Islet precursor cell (in vitro differentiated cells): ENCODE results near the gene TRIM3.

Experiments
- DNase-seq: peaks from one replicate; pipeline ENCODE4 v3.0.0-alpha.2; 2018

The TRIM3 gene

DNA sequence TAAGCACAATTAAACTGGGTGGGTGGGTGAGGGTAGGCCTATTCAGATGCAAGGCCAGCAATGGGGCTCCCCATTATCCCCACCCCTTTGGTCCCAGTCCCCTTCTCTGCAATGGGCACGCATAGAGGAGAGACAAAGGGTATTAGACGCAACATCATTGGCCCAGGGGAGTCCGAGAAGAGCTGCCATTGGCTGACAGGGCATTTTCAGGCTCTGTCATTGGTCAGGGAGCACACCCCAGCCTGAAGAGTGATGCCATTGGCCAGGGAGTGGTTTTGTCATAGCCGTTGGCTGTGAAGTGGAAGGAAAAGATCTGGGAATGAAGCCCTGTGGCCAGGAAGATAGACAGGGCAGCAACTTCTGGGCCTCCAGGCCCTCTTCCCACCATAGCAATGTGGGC, 2.8 kb upstream of the TRIM3 start:
- DNase-seq: no peak

- no peak for DNase-seq
Observed at GRCh38 chr11:6475936-6476335, 2.2 kb upstream of the TRIM3 start.

- no peak for DNase-seq
Observed at GRCh38 chr11:6474806-6475500, 1.2 kb upstream of the TRIM3 start.

DNA sequence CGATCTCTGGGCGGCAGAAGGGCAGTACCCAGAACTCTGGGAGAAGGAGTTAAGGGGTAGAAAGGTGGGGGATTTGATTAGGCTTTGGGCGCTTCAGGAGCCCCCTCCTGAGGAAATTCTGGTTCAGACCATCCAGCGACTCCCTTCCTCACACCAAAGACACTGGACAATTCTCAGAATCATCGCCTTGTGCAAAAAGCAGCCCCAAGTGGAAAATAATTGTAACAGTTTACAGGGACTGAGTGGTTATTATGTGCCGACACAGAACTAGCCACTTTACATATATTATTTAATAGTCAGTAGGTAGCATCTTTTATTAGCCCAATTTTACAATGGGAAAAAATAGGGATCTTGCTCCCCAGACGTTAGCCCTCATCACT, 662 bp upstream of the TRIM3 start:
- DNase-seq: no peak

DNA sequence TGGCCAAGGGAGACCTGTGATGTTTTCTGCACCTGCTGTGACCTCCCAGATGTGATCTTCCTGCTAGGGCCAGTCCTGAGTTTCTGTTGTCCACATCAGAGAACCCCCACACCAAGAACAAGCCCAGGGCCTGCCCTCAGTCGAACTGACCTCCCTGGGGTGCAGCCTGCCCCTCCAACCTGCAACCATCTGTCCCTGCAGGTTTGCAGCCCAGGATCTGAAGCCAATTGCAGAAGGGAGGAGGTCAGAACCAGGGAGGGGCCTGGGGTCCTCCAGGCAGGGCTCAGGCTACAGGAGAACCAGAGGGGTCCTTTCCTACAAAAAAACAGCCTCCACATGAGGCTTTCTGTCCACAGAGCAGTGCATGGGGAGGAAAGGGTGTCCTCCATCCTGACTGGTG, 807 bp downstream of the TRIM3 start:
- no peak for DNase-seq

GRCh38 chr11:6469599-6469998, 4.1 kb downstream of the TRIM3 start:
- no peak for DNase-seq

DNA sequence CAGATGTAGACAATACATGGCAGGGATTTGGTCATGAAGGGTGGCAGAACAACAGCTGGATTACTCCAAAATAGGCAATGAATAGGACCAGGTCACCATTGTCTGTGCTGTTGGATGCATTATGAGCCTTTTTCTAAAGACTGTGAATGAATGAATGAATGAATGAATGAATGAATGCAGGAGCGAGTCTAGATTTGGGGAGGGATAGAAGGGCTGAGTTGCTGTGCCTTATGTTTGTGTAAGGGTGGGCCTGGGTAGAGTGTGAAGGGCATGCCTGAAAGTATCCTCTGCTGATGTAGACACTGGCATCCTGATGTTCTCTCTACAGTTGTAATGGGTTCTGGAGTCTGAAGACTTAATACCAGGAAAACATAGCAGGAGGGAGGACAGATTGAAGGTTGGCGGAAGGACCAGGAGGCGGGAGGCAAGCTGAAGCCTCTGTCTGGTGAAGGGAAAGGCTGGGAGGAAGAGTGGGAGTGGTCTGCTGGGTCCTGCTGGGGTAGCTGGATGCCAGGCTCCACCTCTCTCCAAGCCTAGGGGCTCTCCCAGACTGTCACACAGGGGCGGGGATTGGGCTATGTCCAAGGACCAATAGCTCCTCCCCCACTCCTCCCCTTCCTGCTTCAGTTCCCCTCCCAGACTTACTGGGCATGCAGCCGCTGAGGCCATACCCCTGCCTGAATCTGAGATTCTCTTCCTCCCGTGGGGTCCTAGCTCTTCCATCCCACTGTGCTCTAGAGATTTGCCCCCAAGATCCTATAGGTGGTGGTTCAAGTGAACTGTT, 4.8 kb downstream of the TRIM3 start:
- DNase-seq: peak; percentile 96

- DNase-seq: no peak
Observed at GRCh38 chr11:6459099-6459450, 14.7 kb downstream of the TRIM3 start.

DNA sequence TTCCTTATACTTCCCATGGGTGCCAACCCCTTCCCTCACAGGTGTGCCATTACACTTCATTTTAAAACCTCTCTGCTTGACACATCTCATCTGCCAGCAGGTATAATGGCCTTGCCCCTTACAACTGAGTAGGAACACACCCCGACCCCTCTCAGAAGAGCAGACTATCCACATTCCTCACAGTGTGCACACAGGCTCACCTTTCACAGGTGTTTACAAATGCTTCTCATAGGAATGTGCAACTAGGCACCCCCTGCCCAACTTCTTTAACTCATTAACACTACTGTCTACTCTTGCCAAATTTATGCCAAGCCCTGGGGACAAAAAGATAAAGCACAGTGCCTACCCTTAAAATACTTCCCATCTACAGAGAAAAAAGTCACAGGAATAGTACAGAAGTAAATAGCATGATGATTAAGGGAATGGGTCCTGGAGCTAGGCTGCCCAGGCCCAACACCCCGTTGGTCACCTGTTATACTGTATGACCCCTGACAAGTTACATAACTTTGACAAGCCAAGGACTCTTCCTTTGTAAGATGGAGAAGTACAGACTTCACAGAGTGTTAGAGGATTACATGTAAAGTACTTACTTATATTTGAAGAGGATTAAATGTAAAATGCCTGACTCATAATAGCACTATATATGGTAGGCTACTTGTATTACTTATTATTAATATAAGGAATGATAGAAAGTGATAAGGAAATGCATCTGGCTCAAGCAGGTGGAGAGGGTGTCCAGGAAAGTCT, 15.2 kb downstream of the TRIM3 start:
- no peak for DNase-seq

DNA sequence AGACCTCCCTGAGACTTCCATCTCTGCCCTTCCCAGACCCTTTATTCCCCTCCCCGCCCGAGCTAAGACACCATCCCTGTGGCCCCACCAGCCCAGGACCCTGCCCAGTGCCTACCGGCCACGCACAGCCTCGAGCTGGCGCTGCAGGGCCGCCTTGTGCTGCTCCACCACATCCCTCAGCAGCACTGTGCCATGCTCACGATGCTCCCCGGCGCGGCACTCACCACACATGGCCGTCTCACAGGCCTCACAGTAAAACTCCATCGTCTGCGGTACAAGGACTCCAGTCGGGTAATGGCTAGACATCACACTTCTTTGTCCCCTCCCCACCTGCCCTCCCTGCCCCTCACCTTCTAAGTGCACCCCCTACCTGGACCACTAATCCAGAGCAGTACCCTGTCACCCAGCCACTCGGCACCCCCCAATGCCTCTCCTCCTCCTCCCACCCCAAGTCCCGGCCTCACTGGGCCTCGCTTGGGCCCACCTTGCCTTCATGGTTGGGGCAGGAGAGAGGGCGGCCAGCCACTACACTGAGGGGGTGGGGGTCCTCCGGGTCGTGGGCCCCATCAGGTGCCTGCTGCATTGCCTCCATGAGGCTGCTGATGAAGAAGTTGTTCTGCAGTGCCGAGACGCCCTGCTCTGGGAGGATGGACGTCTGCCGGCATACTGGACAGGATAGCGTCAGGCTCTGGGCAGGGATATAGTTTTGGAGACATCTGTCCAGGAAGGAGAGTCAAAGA, 16.0 kb downstream of the TRIM3 start:
- DNase-seq: no peak

GRCh38 chr11:6456361-6457073, 17.2 kb downstream of the TRIM3 start:
- no peak for DNase-seq

DNA sequence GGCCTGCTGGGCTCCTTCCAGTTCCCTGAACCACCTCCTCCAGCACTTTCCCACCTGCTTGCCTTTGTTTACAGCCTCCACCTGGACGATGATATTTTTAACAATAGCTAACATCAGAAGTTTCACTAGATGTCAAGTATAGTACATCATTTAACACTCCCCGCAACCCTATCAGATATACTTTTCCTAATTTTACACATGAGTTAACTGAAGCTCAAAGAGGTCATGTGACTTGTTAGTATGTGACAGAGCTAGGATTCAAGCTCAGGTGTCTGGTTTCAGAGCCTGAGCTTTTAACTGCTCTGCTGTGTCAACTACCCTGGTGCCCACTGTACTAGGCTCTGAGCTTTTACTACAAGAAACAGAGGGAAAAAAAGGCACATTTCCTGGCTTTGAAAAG, 18.7 kb downstream of the TRIM3 start:
- DNase-seq: no peak

GRCh38 chr11:6453152-6453551, 20.6 kb downstream of the TRIM3 start:
- no peak for DNase-seq

DNA sequence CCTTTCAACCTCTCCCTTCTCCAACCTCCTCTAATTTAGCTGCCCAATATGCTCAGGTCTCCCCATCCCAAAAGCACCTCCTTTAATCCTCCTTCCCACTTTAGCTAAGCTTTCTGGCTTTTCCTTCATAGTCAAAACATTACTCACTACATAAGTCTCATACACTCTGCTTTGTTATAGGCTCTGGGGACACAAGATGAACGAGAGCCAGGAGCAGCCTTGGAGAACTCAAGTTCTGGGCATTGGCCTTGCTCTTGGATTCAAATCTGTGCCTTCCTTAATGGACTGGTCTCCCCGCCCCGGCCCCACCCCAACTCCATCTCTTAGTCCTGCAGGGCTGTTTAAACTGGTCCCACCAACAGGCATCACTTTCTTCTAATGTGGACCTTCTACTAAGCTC, 21.5 kb downstream of the TRIM3 start:
- no peak for DNase-seq

DNA sequence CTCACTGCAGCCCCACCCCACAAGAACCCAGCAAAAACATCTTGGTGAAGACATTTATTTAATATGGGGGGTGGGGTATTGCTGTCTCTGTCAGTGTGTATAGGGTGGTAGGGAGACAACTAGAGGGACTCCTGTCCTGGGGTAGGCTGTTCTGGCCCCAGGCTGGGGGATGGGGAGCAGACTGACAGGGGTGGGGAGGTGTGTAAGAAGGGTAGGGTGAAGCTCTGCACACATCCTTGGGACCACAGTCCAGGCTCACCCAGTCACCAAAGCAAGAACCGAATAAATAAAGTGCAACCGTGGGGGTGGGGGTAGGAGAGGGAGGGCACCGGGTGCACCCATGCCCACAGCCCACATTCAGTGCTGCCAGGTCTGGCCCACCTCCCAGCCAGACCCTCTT, 25.2 kb downstream of the TRIM3 start:
- no peak for DNase-seq

- peak; percentile 75 for DNase-seq
Observed at GRCh38 chr11:6443269-6444003, 30.3 kb downstream of the TRIM3 start.

- no peak for DNase-seq
Observed at GRCh38 chr11:6442441-6442840, 31.3 kb downstream of the TRIM3 start.

- no peak for DNase-seq
Observed at GRCh38 chr11:6440906-6441358, 32.8 kb downstream of the TRIM3 start, which contains the start of gene HPX. HPX (minus strand) TSS chr11:6440987; CDS start chr11:6440963, 24 bp downstream.

DNA sequence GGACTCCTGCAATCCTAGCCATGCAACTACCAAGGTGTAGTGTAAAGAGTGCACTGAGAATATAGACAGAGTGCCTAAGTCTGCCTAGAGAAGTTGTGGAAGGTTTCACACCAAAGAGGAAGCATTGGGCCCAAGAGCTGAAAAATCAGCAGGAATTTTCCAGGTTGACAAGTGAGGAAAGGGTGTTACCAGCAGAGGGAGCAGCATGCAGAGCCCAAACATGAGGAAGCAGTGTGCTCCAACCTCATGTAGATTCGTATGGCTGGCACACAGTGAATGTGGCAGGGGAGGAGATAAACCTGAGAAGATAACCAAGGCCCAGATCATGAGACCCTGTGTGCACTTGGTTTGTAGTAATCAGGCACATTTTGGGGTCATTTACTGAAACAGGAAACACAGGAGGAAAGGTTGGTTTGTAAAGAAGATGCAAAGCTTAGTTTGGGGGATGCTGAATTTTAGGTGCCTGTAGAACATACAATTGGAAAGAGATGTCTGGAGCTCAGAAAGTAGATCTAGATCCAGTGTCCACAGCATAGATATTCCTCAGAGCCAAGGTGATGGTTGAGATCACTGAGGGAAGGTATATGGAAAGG, 34.7 kb downstream of the TRIM3 start:
- peak; percentile 73 for DNase-seq

DNA sequence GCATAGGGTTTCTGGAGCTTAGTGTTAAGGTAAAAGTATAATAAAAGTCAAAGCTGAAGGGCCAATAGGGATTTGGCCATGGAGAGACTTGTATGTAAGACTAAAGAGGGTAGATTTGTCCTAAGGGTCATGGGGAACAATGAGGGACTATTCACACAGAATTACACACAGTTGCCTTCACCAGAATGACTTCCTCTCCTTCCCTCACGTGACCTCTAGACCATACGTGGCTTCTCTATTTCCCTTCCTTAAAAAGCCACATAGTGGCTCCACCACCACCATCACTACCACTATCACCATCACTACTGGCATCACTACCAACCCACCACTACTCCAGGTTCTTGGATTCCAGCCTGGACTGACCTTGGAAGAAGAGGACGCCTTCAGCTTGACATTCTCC, 35.7 kb downstream of the TRIM3 start:
- DNase-seq: no peak

GRCh38 chr11:6437423-6437822, 36.3 kb downstream of the TRIM3 start:
- DNase-seq: no peak
